ENCODE measurements around the gene WDR74.
"Not testable (repeated sequence)": the region's sequence is repeated elsewhere in the genome, so short reads cannot be mapped to it uniquely, and the experiment has no call there.

The WDR74 gene

GRCh38 chr11:62835336-62835735 is 4.1 kb downstream of the WDR74 start:
- in situ Hi-C loops (cut with HindIII; ENCODE audit: low pct_ligation_motif_present, low sequenced_read_pairs) = no loop called here
- no peak for DNase-seq
- H3K4me3 ChIP-seq (ENCODE audit: low read depth, low read length) = no peak overlapping the region
- H3K27me3 ChIP-seq (replicated peaks) = no peaks in the 10 kb centered on the region
- peaks cover 24% of the 10 kb centered on the region for H3K36me3 ChIP-seq (replicated peaks)
- H3K27ac ChIP-seq = no peak overlapping the region
- no peak for TF ChIP-seq CTCF (IDR thresholded peaks at IDR 0.05; ENCODE audit: low read depth, low read length, missing control alignments)

- H3K36me3 ChIP-seq (replicated peaks) = peaks cover 38% of the 10 kb centered on the region
- no peaks in the 10 kb centered on the region for H3K27me3 ChIP-seq (replicated peaks)
- H3K4me3 ChIP-seq (ENCODE audit: low read depth, low read length) = peak within 1 kb of the TSS; percentile 82
- in situ Hi-C loops (cut with HindIII; ENCODE audit: low pct_ligation_motif_present, low sequenced_read_pairs) = no loop called here
- H3K27ac ChIP-seq = peak within 1 kb of the TSS; percentile 98
- TF ChIP-seq CTCF (IDR thresholded peaks at IDR 0.05; ENCODE audit: low read depth, low read length, missing control alignments) = no peak
- DNase-seq = peak; percentile 17
Measured at GRCh38 chr11:62832336-62833234, 6.8 kb downstream of the WDR74 start, which contains the start of gene TEX54. TEX54 (minus strand) TSS chr11:62832841.

- peak within 1 kb of the TSS; percentile 82 for H3K4me3 ChIP-seq (ENCODE audit: low read depth, low read length)
- peak within 1 kb of the TSS; percentile 98 for H3K27ac ChIP-seq
- H3K36me3 ChIP-seq (replicated peaks) = peaks cover 46% of the 10 kb centered on the region
- peak; percentile 99 for DNase-seq
- TF ChIP-seq CTCF (IDR thresholded peaks at IDR 0.05; ENCODE audit: low read depth, low read length, missing control alignments) = no peak
- in situ Hi-C loops (cut with HindIII; ENCODE audit: low pct_ligation_motif_present, low sequenced_read_pairs) = no loop called here
- H3K27me3 ChIP-seq (replicated peaks) = no peaks in the 10 kb centered on the region
Measured at GRCh38 chr11:62831520-62832335, 7.7 kb downstream of the WDR74 start, which contains the start of gene STX5. STX5 (minus strand) TSS chr11:62832051; CDS start chr11:62831243, 808 bp downstream.

GRCh38 chr11:62830904-62831519 is 8.4 kb downstream of the WDR74 start:
- in situ Hi-C loops (cut with HindIII; ENCODE audit: low pct_ligation_motif_present, low sequenced_read_pairs) = no loop called here
- Histone ChIP-seq H3K27ac (peak overlapping the region; percentile 98), H3K4me3 (ENCODE audit: low read depth, low read length) (peak overlapping the region; percentile 82), H3K36me3 (replicated peaks) (peaks cover 46% of the 10 kb centered on the region), H3K27me3 (replicated peaks) (no peaks in the 10 kb centered on the region)
- DNase-seq = no peak
- TF ChIP-seq CTCF (IDR thresholded peaks at IDR 0.05; ENCODE audit: low read depth, low read length, missing control alignments) = no peak

- H3K36me3 ChIP-seq (replicated peaks) = peaks cover 56% of the 10 kb centered on the region
- H3K27me3 ChIP-seq (replicated peaks); DNase-seq; in situ Hi-C loops (cut with HindIII; ENCODE audit: low pct_ligation_motif_present, low sequenced_read_pairs); H3K4me3 ChIP-seq (ENCODE audit: low read depth, low read length); H3K27ac ChIP-seq: not testable (repeated sequence)
Measured at GRCh38 chr11:62828130-62828529, 11.3 kb downstream of the WDR74 start.
